ENCODE data around the gene EBF3.

EBF3 gene

GRCh38 chr10:129914153-129914855, 49.8 kb downstream of the EBF3 start:
- CTCF ChIA-PET: no interaction called here
- no peak for DNase-seq (ENCODE audit: extremely low spot score)
- POLR2A ChIA-PET: no interaction called here
- TF ChIP-seq CTCF (IDR thresholded peaks at IDR 0.05; ENCODE audit: control extremely low read depth, extremely low read depth, low read depth, missing control alignments): no peak

GRCh38 chr10:129912986-129913695, 50.9 kb downstream of the EBF3 start:
- POLR2A ChIA-PET: no interaction called here
- TF ChIP-seq CTCF (IDR thresholded peaks at IDR 0.05; ENCODE audit: control extremely low read depth, extremely low read depth, low read depth, missing control alignments): no peak
- CTCF ChIA-PET: no interaction called here
- no peak for DNase-seq (ENCODE audit: extremely low spot score)

- TF ChIP-seq CTCF (IDR thresholded peaks at IDR 0.05; ENCODE audit: control extremely low read depth, extremely low read depth, low read depth, missing control alignments): no peak
- POLR2A ChIA-PET: no interaction called here
- DNase-seq (ENCODE audit: extremely low spot score): no peak
- CTCF ChIA-PET: no interaction called here
Measured at GRCh38 chr10:129912166-129912917, 51.7 kb downstream of the EBF3 start.

GRCh38 chr10:129911451-129912165, 52.5 kb downstream of the EBF3 start:
- CTCF ChIA-PET: no interaction called here
- no peak for TF ChIP-seq CTCF (IDR thresholded peaks at IDR 0.05; ENCODE audit: control extremely low read depth, extremely low read depth, low read depth, missing control alignments)
- POLR2A ChIA-PET: no interaction called here
- no peak for DNase-seq (ENCODE audit: extremely low spot score)

- TF ChIP-seq CTCF (IDR thresholded peaks at IDR 0.05; ENCODE audit: control extremely low read depth, extremely low read depth, low read depth, missing control alignments): no peak
- ChIA-PET POLR2A (no interaction called here), CTCF (no interaction called here)
- DNase-seq (ENCODE audit: extremely low spot score): no peak
Measured at GRCh38 chr10:129910861-129911260, 53.2 kb downstream of the EBF3 start.

- TF ChIP-seq CTCF (IDR thresholded peaks at IDR 0.05; ENCODE audit: control extremely low read depth, extremely low read depth, low read depth, missing control alignments): no peak
- POLR2A ChIA-PET: no interaction called here
- no peak for DNase-seq (ENCODE audit: extremely low spot score)
- CTCF ChIA-PET: no interaction called here
Measured at GRCh38 chr10:129909531-129910256, 54.4 kb downstream of the EBF3 start.
